ENCODE data around the gene HRCT1.
"Not testable (repeated sequence)": the region's sequence is repeated elsewhere in the genome, so short reads cannot be mapped to it uniquely, and the experiment has no call there.

HRCT1 gene

DNA sequence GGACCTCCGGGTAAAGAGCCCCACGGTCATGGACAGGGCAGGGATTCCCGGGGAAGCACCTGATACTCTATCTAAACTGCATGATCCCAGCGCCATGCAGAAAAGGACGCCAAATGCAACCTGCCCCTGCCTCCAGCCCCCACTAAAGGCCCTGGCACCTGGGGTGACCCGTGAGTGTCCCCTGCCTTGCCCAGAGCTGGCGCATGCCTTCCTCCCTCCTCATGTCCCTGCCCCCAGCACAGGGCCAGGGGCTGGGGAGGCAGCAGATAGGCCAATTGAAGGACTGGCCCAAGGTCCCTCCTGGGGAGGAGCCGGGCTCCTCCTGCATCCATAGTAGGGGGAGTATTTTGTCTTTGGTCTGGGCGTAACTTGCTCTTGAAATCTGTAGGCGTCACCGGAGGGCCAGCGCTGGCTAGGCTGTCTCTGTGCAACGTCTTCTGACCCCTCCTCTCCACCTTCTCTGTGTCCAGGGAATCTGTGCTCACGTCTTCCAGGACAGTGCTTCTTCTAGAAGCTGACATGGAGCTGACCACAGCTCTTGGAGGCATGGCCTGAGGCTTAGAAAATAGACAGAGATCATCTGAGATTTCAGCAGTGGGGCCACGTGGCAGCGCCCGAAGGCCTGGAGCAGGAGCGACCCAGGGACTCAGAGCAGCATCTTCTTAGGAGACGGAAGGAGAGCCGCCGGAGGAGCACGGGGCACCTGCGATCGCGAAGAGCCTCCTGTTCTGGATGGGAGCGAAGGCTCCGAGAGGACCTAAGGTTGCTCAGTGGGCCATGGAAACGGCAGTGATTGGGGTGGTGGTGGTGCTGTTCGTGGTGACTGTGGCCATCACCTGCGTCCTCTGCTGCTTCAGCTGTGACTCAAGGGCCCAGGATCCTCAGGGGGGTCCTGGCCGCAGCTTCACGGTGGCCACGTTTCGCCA lies 3.9 kb downstream of the HRCT1 start:
- H3K4me3 ChIP-seq (ENCODE audit: low read depth, low read length): no peak overlapping the region
- no peak for DNase-seq (ENCODE audit: low read depth)
- TF ChIP-seq, protein P1, sequence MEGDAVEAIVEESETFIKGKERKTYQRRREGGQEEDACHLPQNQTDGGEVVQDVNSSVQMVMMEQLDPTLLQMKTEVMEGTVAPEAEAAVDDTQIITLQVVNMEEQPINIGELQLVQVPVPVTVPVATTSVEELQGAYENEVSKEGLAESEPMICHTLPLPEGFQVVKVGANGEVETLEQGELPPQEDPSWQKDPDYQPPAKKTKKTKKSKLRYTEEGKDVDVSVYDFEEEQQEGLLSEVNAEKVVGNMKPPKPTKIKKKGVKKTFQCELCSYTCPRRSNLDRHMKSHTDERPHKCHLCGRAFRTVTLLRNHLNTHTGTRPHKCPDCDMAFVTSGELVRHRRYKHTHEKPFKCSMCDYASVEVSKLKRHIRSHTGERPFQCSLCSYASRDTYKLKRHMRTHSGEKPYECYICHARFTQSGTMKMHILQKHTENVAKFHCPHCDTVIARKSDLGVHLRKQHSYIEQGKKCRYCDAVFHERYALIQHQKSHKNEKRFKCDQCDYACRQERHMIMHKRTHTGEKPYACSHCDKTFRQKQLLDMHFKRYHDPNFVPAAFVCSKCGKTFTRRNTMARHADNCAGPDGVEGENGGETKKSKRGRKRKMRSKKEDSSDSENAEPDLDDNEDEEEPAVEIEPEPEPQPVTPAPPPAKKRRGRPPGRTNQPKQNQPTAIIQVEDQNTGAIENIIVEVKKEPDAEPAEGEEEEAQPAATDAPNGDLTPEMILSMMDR (IDR thresholded peaks at IDR 0.05; ENCODE audit: insufficient read depth, low read depth, low read length, missing control alignments): no peak

DNA sequence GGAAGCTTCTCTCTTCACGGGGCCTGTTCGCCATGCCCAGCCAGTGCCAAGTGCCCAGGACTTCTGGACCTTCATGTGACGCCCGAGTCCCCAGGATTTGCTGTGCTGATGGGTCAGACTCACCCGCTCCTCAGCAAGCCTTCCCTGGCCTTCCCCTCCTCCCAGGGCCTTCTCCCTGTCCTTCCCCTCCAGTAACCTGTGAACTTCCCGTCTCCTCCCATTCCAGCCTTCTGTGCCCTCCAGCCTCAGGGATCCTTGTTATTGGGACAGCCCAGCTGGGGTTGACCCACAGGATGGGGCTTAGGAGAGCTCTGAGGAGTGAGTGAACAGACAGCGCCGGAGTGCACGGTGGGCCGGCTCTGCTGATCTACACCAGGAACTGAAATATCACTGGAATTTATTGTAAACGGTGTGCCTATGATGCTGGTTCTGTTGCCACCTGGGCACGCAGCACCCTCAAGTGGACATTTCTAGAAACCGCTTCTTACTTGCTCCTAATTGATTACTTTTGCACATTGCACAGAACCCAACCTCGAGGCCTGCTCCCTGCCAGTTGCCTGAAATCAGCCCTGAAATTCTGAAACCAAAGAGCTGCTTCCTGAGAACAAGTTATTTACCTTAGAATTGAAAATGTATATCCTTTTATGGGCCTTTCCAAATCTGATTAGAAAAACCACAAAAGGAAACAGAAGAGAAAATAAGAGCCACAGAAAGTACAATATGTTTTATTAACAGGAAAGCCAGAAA lies 4.8 kb downstream of the HRCT1 start:
- TF ChIP-seq, protein P1 (IDR thresholded peaks at IDR 0.05; ENCODE audit: insufficient read depth, low read depth, low read length, missing control alignments): peak; percentile 46
- H3K4me3 ChIP-seq (ENCODE audit: low read depth, low read length): no peak overlapping the region
- DNase-seq (ENCODE audit: low read depth): peak; percentile 63

DNA sequence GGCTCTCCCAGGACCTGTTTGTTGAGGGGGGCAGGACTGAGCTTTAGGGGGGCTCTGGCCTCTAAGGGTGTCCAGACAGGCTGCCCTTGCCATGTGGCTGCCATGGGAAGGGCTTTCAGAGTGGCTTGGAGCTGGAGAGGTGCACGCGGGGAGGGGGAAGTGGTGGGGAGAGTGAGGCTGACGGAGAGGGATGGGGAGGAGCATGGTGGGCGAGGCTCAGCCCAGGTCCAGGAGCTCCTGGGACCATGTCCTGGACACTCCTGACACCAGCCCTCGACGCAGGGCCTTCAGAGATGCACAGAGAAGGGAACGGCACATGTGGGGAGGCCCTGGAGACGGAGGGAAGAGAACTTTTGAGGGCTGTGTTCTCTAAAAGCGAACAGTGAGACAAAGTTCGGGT lies 5.7 kb downstream of the HRCT1 start:
- no peak overlapping the region for H3K4me3 ChIP-seq (ENCODE audit: low read depth, low read length)
- no peak for DNase-seq (ENCODE audit: low read depth)
- TF ChIP-seq, protein P1 (IDR thresholded peaks at IDR 0.05; ENCODE audit: insufficient read depth, low read depth, low read length, missing control alignments): no peak

- TF ChIP-seq, protein P1 (IDR thresholded peaks at IDR 0.05; ENCODE audit: insufficient read depth, low read depth, low read length, missing control alignments): no peak
- H3K4me3 ChIP-seq (ENCODE audit: low read depth, low read length): no peak overlapping the region
- DNase-seq (ENCODE audit: low read depth): no peak
These were observed 6.9 kb downstream of the HRCT1 start for GRCh38 chr9:35912791-35913400.

GRCh38 chr9:35913429-35913828 lies 7.4 kb downstream of the HRCT1 start:
- not testable (repeated sequence) for H3K4me3 ChIP-seq (ENCODE audit: low read depth, low read length); DNase-seq (ENCODE audit: low read depth)

DNA sequence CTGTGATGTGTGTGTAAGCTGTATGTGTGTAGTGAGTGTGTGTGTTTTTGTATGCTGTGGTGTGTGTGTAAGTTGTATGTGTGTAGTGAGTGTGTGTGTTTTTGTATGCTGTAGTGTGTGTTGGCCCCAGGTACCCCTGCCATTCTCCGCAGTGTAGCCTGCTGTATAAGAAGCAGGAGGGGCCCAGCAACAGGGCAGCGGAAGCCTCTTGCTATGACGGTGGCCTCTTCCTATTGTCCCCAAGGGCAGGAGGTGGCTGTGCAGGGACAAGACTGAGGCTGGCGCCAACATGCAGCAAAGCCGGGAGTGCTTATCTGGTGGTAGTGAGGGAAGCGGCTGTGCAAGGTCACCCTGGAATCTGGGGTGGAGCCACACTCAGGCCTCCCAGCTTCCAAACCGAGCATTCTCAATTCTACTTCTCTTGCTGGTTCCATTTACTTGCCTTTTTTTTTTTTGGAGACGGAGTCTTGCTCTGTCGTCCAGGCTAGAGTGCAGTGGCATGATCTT lies 8.4 kb downstream of the HRCT1 start:
- no peak overlapping the region for H3K4me3 ChIP-seq (ENCODE audit: low read depth, low read length)
- TF ChIP-seq, protein P1 (IDR thresholded peaks at IDR 0.05; ENCODE audit: insufficient read depth, low read depth, low read length, missing control alignments): no peak
- DNase-seq (ENCODE audit: low read depth): peak; percentile 21
